Lower leg skin (tissue), 3 donors: ENCODE data around the gene ZFP90.

Experiments used
- POLR2A ChIP-seq, 2 donors: fragments of 450-650 bp; IDR thresholded peaks; one replicate each; pipeline ENCODE4 v1.6.1; 2016 to 2017; ENCODE audit warnings: antibody characterized with exemption in 2 of 2, mild to moderate bottlenecking in 1 of 2, moderate library complexity in 1 of 2
- TF ChIP-seq, protein P1 (sequence below), 3 donors: fragments of 450-650 bp; IDR thresholded peaks; one replicate each; pipeline ENCODE4 v1.5.1; 2016; ENCODE audit warnings: antibody characterized with exemption in 3 of 3, mild to moderate bottlenecking in 3 of 3, moderate library complexity in 2 of 3

DNA sequence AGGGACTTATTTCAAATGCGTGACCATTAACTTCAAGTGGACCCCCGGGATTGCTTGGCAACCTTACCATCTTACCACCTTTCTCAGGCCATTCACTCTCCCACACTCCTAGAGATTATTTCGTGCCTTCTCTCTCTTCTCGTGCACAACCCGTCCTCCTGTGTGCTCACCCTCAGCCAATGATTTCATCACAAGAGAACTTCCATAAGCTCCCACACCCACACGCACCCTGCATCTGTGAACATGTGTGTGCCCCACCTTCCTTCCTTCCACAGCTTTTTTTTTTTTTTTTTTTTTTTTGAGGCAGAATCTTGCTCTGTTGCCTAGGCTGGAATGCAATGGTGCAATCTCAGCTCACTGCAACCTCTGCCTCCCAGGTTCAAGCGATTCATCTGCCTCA is 78.6 kb downstream of the ZFP90 start:
- TF ChIP-seq, protein P1, sequence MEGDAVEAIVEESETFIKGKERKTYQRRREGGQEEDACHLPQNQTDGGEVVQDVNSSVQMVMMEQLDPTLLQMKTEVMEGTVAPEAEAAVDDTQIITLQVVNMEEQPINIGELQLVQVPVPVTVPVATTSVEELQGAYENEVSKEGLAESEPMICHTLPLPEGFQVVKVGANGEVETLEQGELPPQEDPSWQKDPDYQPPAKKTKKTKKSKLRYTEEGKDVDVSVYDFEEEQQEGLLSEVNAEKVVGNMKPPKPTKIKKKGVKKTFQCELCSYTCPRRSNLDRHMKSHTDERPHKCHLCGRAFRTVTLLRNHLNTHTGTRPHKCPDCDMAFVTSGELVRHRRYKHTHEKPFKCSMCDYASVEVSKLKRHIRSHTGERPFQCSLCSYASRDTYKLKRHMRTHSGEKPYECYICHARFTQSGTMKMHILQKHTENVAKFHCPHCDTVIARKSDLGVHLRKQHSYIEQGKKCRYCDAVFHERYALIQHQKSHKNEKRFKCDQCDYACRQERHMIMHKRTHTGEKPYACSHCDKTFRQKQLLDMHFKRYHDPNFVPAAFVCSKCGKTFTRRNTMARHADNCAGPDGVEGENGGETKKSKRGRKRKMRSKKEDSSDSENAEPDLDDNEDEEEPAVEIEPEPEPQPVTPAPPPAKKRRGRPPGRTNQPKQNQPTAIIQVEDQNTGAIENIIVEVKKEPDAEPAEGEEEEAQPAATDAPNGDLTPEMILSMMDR (IDR thresholded peaks at IDR 0.05): no peak
- TF ChIP-seq POLR2A (IDR thresholded peaks at IDR 0.05): no peak
